Measurements from ENCODE around the gene TEX54. TPM values are rescaled to one million over a fixed set of nuclear protein-coding genes. Genes with fewer than 3 reads are reported as not detected.
A peak's percentile ranks its signal among the peaks of the same experiment; 100 is the strongest.

TEX54 gene
- total and polyA plus RNA-seq, 2 of the 13 experiments (the other 11 are each of a cell fraction or from before 2014, with no cell fraction given) = not detected

GRCh38 chr11:62805076-62805892, 27.4 kb downstream of the TEX54 start, which contains the start of gene NXF1 (continued):
- peak; percentile 93 for TF ChIP-seq IRF2 (CRISPR knock-in tag; IDR thresholded peaks at IDR 0.05)
- TF ChIP-seq PCBP2 (optimal IDR thresholded peaks at IDR 0.05; ENCODE audit: low read depth, low read length, poor library complexity, severe bottlenecking) = no peak
- TF ChIP-seq SIN3A (IDR thresholded peaks at IDR 0.05; ENCODE audit: borderline replicate concordance, low read depth, low read length) = peak; percentile 93; the same call in 1 of the 2 replicates
- TF ChIP-seq ZNF703 (CRISPR knock-in tag; IDR thresholded peaks at IDR 0.05; ENCODE audit: borderline replicate concordance) = no peak
- no peak for TF ChIP-seq ZNF136 (CRISPR knock-in tag; IDR thresholded peaks at IDR 0.05; ENCODE audit: low read depth)
- TF ChIP-seq SMAD1 (CRISPR knock-in tag; IDR thresholded peaks at IDR 0.05; ENCODE audit: borderline replicate concordance, low read depth) = 0 out of 2 replicates have a peak, but pooled peaks have one; percentile 29
- TF ChIP-seq ZNF333 (CRISPR knock-in tag; IDR thresholded peaks at IDR 0.05; ENCODE audit: borderline replicate concordance) = peak; percentile 61; the same call in 1 of the 2 replicates
- peak; percentile 86 for TF ChIP-seq TAF15 (IDR thresholded peaks at IDR 0.05; ENCODE audit: low read depth, low read length, poor library complexity, severe bottlenecking)
- no peak for TF ChIP-seq ZNF33A (CRISPR knock-in tag; IDR thresholded peaks at IDR 0.05; ENCODE audit: borderline replicate concordance)
- TF ChIP-seq DNMT1 (CRISPR knock-in tag; IDR thresholded peaks at IDR 0.05) = peak; percentile 25; the same call in 1 of the 2 replicates
- 0 out of 2 replicates have a peak, but pooled peaks have one; percentile 71 for TF ChIP-seq MZF1 (CRISPR knock-in tag; IDR thresholded peaks at IDR 0.05; ENCODE audit: borderline replicate concordance)
- TF ChIP-seq ZNF709 (CRISPR knock-in tag; IDR thresholded peaks at IDR 0.05) = peak; percentile 86
- TF ChIP-seq, protein P1, sequence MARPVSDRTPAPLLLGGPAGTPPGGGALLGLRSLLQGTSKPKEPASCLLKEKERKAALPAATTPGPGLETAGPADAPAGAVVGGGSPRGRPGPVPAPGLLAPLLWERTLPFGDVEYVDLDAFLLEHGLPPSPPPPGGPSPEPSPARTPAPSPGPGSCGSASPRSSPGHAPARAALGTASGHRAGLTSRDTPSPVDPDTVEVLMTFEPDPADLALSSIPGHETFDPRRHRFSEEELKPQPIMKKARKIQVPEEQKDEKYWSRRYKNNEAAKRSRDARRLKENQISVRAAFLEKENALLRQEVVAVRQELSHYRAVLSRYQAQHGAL (CRISPR knock-in tag; IDR thresholded peaks at IDR 0.05; ENCODE audit: not compliant biosample characterization) = peak; percentile 29
- peak; percentile 97 for TF ChIP-seq ZFY (CRISPR knock-in tag; IDR thresholded peaks at IDR 0.05)
- TF ChIP-seq KLF15 (CRISPR knock-in tag; IDR thresholded peaks at IDR 0.05; ENCODE audit: borderline replicate concordance) = no peak
- TF ChIP-seq, protein P2, sequence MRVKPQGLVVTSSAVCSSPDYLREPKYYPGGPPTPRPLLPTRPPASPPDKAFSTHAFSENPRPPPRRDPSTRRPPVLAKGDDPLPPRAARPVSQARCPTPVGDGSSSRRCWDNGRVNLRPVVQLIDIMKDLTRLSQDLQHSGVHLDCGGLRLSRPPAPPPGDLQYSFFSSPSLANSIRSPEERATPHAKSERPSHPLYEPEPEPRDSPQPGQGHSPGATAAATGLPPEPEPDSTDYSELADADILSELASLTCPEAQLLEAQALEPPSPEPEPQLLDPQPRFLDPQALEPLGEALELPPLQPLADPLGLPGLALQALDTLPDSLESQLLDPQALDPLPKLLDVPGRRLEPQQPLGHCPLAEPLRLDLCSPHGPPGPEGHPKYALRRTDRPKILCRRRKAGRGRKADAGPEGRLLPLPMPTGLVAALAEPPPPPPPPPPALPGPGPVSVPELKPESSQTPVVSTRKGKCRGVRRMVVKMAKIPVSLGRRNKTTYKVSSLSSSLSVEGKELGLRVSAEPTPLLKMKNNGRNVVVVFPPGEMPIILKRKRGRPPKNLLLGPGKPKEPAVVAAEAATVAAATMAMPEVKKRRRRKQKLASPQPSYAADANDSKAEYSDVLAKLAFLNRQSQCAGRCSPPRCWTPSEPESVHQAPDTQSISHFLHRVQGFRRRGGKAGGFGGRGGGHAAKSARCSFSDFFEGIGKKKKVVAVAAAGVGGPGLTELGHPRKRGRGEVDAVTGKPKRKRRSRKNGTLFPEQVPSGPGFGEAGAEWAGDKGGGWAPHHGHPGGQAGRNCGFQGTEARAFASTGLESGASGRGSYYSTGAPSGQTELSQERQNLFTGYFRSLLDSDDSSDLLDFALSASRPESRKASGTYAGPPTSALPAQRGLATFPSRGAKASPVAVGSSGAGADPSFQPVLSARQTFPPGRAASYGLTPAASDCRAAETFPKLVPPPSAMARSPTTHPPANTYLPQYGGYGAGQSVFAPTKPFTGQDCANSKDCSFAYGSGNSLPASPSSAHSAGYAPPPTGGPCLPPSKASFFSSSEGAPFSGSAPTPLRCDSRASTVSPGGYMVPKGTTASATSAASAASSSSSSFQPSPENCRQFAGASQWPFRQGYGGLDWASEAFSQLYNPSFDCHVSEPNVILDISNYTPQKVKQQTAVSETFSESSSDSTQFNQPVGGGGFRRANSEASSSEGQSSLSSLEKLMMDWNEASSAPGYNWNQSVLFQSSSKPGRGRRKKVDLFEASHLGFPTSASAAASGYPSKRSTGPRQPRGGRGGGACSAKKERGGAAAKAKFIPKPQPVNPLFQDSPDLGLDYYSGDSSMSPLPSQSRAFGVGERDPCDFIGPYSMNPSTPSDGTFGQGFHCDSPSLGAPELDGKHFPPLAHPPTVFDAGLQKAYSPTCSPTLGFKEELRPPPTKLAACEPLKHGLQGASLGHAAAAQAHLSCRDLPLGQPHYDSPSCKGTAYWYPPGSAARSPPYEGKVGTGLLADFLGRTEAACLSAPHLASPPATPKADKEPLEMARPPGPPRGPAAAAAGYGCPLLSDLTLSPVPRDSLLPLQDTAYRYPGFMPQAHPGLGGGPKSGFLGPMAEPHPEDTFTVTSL (CRISPR knock-in tag; IDR thresholded peaks at IDR 0.05; ENCODE audit: borderline replicate concordance) = 0 out of 2 replicates have a peak, but pooled peaks have one; percentile 7
- TF ChIP-seq SNAI1 (CRISPR knock-in tag; IDR thresholded peaks at IDR 0.05; ENCODE audit: borderline replicate concordance) = no peak; the same call in 1 of the 2 replicates
- no peak for TF ChIP-seq ZNF577 (CRISPR knock-in tag; IDR thresholded peaks at IDR 0.05; ENCODE audit: borderline replicate concordance, low read depth)
- no peak for TF ChIP-seq ZNF615 (CRISPR knock-in tag; IDR thresholded peaks at IDR 0.05; ENCODE audit: borderline replicate concordance)
- peak; percentile 84; the same call in 1 of the 2 replicates for TF ChIP-seq KLF11 (CRISPR knock-in tag; IDR thresholded peaks at IDR 0.05)
- TF ChIP-seq ZNF761 (CRISPR knock-in tag; conservative IDR thresholded peaks at IDR 0.05) = 0 out of 2 replicates have a peak, but pooled peaks have one; percentile 50
- peak; percentile 94; the same call in 1 of the 2 replicates for TF ChIP-seq NFKB2 (CRISPR knock-in tag; IDR thresholded peaks at IDR 0.05; ENCODE audit: borderline replicate concordance)
